GM18508 (cell line): ENCODE results near the gene ASB1.

ENCODE experiments used
- ATAC-seq: cut with Tn5 transposase; IDR thresholded peaks from one replicate; pipeline ENCODE4 v1.9.1; 2021; ENCODE audit warnings: moderate number of reproducible peaks; ENCODE audit not compliant: insufficient read depth, unreplicated experiment

The ASB1 gene

GRCh38 chr2:238487652-238488346, 61.1 kb downstream of the ASB1 start:
- no peak for ATAC-seq

- ATAC-seq: no peak
Observed at GRCh38 chr2:238488347-238488826, 61.7 kb downstream of the ASB1 start.

- ATAC-seq: no peak
Observed at GRCh38 chr2:238489431-238489830, 62.7 kb downstream of the ASB1 start.

- no peak for ATAC-seq
Observed at GRCh38 chr2:238489896-238490295, 63.2 kb downstream of the ASB1 start.

- ATAC-seq: no peak
Observed at GRCh38 chr2:238492840-238493239, 66.1 kb downstream of the ASB1 start.

- no peak for ATAC-seq
Observed at GRCh38 chr2:238493411-238493810, 66.7 kb downstream of the ASB1 start.

- ATAC-seq: no peak
Observed at GRCh38 chr2:238493880-238494572, 67.3 kb downstream of the ASB1 start.

- no peak for ATAC-seq
Observed at GRCh38 chr2:238494573-238494961, 67.8 kb downstream of the ASB1 start.

GRCh38 chr2:238495422-238495821, 68.7 kb downstream of the ASB1 start:
- ATAC-seq: no peak

- no peak for ATAC-seq
Observed at GRCh38 chr2:238496756-238497609, 70.3 kb downstream of the ASB1 start.

- no peak for ATAC-seq
Observed at GRCh38 chr2:238497610-238498005, 70.9 kb downstream of the ASB1 start.

GRCh38 chr2:238498188-238498587, 71.5 kb downstream of the ASB1 start:
- no peak for ATAC-seq

- ATAC-seq: no peak
Observed at GRCh38 chr2:238498691-238499295, 72.1 kb downstream of the ASB1 start.

- no peak for ATAC-seq
Observed at GRCh38 chr2:238499731-238500580, 73.2 kb downstream of the ASB1 start.

GRCh38 chr2:238501311-238501710, 74.6 kb downstream of the ASB1 start:
- no peak for ATAC-seq
